ENCODE results near the gene FZD2.

Gene FZD2

DNA sequence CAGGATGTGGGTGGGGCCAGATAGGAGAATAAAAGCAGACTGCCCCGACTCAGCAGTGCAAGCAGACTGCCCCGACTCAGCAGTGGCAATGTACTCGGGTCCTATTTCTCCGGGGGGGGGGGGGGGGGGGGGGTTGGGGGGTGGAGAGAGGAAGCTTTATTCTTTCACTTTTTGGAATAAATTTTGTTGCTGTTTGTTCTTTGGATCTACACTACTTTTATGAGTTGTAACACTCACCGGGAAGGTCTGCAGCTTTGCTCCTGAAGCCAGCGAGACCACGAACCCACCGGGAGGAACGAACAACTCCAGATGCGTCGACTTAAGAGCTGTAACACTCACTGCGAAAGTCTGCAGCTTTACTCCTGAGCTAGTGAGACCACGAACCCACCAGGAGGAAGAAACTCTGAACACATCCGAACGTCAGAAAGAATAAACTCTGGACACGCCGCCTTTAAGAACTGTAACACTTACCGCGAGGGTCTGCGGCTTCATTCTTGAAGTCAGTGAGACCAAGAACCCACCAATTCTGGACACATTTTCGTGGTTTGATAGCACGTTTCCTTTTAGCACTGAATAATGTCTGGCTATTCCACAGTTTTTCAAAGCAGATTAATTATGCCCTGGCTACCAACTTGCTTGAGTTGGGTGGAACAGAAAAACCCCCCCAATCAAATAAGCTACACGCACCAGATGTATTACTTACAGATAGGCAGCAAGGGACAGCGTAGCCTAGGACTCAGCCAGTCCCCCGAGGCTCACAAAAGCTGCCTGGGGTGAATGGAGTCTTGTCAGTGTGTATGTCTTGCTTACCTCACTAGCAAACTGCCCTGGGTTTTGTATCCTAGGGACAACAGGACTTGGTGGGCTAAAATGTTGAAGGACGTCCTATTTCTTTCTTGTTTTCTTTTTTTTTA, 11.9 kb downstream of the FZD2 start:
- no peak for TF ChIP-seq EZH2phosphoT487 (IDR thresholded peaks at IDR 0.05; ENCODE audit: borderline replicate concordance, low read length)
- TF ChIP-seq, protein P1, sequence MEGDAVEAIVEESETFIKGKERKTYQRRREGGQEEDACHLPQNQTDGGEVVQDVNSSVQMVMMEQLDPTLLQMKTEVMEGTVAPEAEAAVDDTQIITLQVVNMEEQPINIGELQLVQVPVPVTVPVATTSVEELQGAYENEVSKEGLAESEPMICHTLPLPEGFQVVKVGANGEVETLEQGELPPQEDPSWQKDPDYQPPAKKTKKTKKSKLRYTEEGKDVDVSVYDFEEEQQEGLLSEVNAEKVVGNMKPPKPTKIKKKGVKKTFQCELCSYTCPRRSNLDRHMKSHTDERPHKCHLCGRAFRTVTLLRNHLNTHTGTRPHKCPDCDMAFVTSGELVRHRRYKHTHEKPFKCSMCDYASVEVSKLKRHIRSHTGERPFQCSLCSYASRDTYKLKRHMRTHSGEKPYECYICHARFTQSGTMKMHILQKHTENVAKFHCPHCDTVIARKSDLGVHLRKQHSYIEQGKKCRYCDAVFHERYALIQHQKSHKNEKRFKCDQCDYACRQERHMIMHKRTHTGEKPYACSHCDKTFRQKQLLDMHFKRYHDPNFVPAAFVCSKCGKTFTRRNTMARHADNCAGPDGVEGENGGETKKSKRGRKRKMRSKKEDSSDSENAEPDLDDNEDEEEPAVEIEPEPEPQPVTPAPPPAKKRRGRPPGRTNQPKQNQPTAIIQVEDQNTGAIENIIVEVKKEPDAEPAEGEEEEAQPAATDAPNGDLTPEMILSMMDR (IDR thresholded peaks at IDR 0.05; ENCODE audit: low read depth, low read length, poor library complexity, severe bottlenecking), result no peak
- H3K27ac ChIP-seq (ENCODE audit: low read depth, low read length), result no peak overlapping the region
- no peaks in the 10 kb centered on the region for H3K36me3 ChIP-seq (ENCODE audit: control insufficient read depth, low read length)

DNA sequence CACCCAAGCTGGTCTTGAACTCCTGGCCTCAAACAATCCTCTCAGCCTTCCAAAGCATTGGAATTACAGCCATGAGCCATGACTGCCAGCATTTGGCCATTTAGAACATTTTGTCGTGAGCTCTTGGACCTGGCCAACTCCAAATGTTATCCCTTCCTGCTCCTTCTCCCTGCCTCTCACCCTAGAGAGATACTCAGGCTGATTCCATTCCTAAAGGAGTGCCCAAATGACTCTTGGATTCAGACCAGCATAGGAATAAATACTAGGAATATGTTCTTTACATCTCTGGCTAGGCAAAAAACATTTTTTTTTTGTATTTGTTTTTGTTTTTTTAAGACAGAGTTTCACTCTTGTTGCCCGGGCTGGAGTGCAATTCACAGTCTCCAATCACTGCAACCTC, 15.5 kb downstream of the FZD2 start:
- no peaks in the 10 kb centered on the region for H3K9me3 ChIP-seq (ENCODE audit: control insufficient read depth, insufficient read depth, low read length)

More for the DNA sequence above, 11.9 kb downstream of the FZD2 start:
- Histone ChIP-seq H3K9me2 (replicated peaks; ENCODE audit: control insufficient read depth, low read length) (no peaks in the 10 kb centered on the region), H3K27me3 (ENCODE audit: control insufficient read depth, low read length) (peaks cover 6% of the 10 kb centered on the region), H4K20me1 (ENCODE audit: control insufficient read depth, insufficient read depth, low read depth, low read length) (no peaks in the 10 kb centered on the region), H3K9me3 (ENCODE audit: control insufficient read depth, insufficient read depth, low read length) (peaks cover 17% of the 10 kb centered on the region), H3K4me2 (ENCODE audit: low read length) (no peak overlapping the region), H3K4me1 (ENCODE audit: control insufficient read depth, low read length) (no peaks in the 10 kb centered on the region), H3K79me2 (ENCODE audit: control insufficient read depth, low read length) (no peaks in the 10 kb centered on the region), H3F3A (ENCODE audit: control insufficient read depth, insufficient read depth) (no peaks in the 10 kb centered on the region), H3K4me3 (ENCODE audit: low read length) (no peak overlapping the region)

DNA sequence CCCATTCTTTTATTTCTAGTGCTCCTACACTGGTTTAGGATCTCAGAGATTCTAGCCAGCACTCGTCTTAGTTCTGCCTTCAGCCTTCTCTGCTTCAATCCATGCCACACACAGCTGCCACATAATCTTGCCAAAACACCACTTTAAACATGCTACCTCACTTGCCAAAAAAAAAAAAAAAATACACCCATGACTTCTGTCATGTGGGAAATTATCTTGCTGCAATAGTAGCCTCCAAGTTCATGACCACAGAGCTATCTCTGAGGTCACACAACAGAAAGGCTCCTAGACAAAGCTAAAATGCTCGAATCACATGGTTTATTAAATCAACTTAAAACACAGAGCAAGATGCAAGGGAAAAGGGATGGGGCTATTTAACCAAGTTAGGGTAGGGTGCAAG, 18.1 kb downstream of the FZD2 start:
- Histone ChIP-seq H3K27me3 (ENCODE audit: control insufficient read depth, low read length) (peaks cover 24% of the 10 kb centered on the region), H3K9me3 (ENCODE audit: control insufficient read depth, insufficient read depth, low read length) (no peaks in the 10 kb centered on the region), H3K4me3 (ENCODE audit: low read length) (no peak overlapping the region), H3F3A (ENCODE audit: control insufficient read depth, insufficient read depth) (no peaks in the 10 kb centered on the region), H3K4me1 (ENCODE audit: control insufficient read depth, low read length) (no peaks in the 10 kb centered on the region), H3K9me2 (replicated peaks; ENCODE audit: control insufficient read depth, low read length) (no peaks in the 10 kb centered on the region), H3K27ac (ENCODE audit: low read depth, low read length) (no peak overlapping the region), H3K36me3 (ENCODE audit: control insufficient read depth, low read length) (no peaks in the 10 kb centered on the region), H3K4me2 (ENCODE audit: low read length) (no peak overlapping the region), H3K79me2 (ENCODE audit: control insufficient read depth, low read length) (no peaks in the 10 kb centered on the region), H4K20me1 (ENCODE audit: control insufficient read depth, insufficient read depth, low read depth, low read length) (no peaks in the 10 kb centered on the region)
- TF ChIP-seq EZH2phosphoT487 (IDR thresholded peaks at IDR 0.05; ENCODE audit: borderline replicate concordance, low read length), result no peak
- TF ChIP-seq, protein P1 (IDR thresholded peaks at IDR 0.05; ENCODE audit: low read depth, low read length, poor library complexity, severe bottlenecking), result no peak

More for the DNA sequence above, 15.5 kb downstream of the FZD2 start:
- Histone ChIP-seq H3F3A (ENCODE audit: control insufficient read depth, insufficient read depth) (no peaks in the 10 kb centered on the region), H4K20me1 (ENCODE audit: control insufficient read depth, insufficient read depth, low read depth, low read length) (no peaks in the 10 kb centered on the region), H3K4me1 (ENCODE audit: control insufficient read depth, low read length) (no peaks in the 10 kb centered on the region), H3K4me3 (ENCODE audit: low read length) (no peak overlapping the region), H3K36me3 (ENCODE audit: control insufficient read depth, low read length) (no peaks in the 10 kb centered on the region), H3K9me2 (replicated peaks; ENCODE audit: control insufficient read depth, low read length) (no peaks in the 10 kb centered on the region), H3K79me2 (ENCODE audit: control insufficient read depth, low read length) (no peaks in the 10 kb centered on the region), H3K27ac (ENCODE audit: low read depth, low read length) (no peak overlapping the region), H3K4me2 (ENCODE audit: low read length) (no peak overlapping the region), H3K27me3 (ENCODE audit: control insufficient read depth, low read length) (peaks cover 7% of the 10 kb centered on the region)
- TF ChIP-seq, protein P1 (IDR thresholded peaks at IDR 0.05; ENCODE audit: low read depth, low read length, poor library complexity, severe bottlenecking), result no peak
- no peak for TF ChIP-seq EZH2phosphoT487 (IDR thresholded peaks at IDR 0.05; ENCODE audit: borderline replicate concordance, low read length)
